HG03139 (cell line): Measurements from ENCODE around the gene ARMC9.
A peak's percentile ranks its signal among the peaks of the same experiment; 100 is the strongest.
"Not testable (repeated sequence)": the region's sequence is repeated elsewhere in the genome, so short reads cannot be mapped to it uniquely, and the experiment has no call there.

Experiments
- ATAC-seq: cut with Tn5 transposase; IDR thresholded peaks from one replicate; pipeline ENCODE4 v1.9.1; 2021; ENCODE audit not compliant: unreplicated experiment

Gene ARMC9

GRCh38 chr2:231181860-231182512 is 16.4 kb upstream of the ARMC9 start:
- peak; percentile 41 for ATAC-seq

- ATAC-seq, result no peak
Observed at GRCh38 chr2:231182513-231182899, 15.9 kb upstream of the ARMC9 start.

GRCh38 chr2:231183851-231184250 is 14.6 kb upstream of the ARMC9 start:
- no peak for ATAC-seq

GRCh38 chr2:231184319-231184718 is 14.1 kb upstream of the ARMC9 start:
- ATAC-seq, result no peak

- no peak for ATAC-seq
Observed at GRCh38 chr2:231185050-231185725, 13.2 kb upstream of the ARMC9 start.

- ATAC-seq, result no peak
Observed at GRCh38 chr2:231185886-231186285, 12.5 kb upstream of the ARMC9 start.

GRCh38 chr2:231186325-231186724 is 12.1 kb upstream of the ARMC9 start:
- ATAC-seq, result no peak

- ATAC-seq, result no peak
Observed at GRCh38 chr2:231187736-231188505, 10.5 kb upstream of the ARMC9 start.

- no peak for ATAC-seq
Observed at GRCh38 chr2:231188506-231189170, 9.8 kb upstream of the ARMC9 start.

- ATAC-seq, result no peak
Observed at GRCh38 chr2:231189171-231189530, 9.3 kb upstream of the ARMC9 start.

- ATAC-seq, result no peak
Observed at GRCh38 chr2:231189571-231190495, 8.6 kb upstream of the ARMC9 start.

GRCh38 chr2:231190531-231191197 is 7.8 kb upstream of the ARMC9 start:
- no peak for ATAC-seq

- ATAC-seq, result no peak
Observed at GRCh38 chr2:231191896-231192872, 6.2 kb upstream of the ARMC9 start.

- no peak for ATAC-seq
Observed at GRCh38 chr2:231193216-231193615, 5.2 kb upstream of the ARMC9 start.

- no peak for ATAC-seq
Observed at GRCh38 chr2:231196592-231196991, 1.8 kb upstream of the ARMC9 start.

GRCh38 chr2:231197196-231197595 is 1.2 kb upstream of the ARMC9 start:
- ATAC-seq, result not testable (repeated sequence)

GRCh38 chr2:231197706-231198290 is 633 bp upstream of the ARMC9 start:
- ATAC-seq, result no peak

- ATAC-seq, result no peak
Observed at GRCh38 chr2:231199219-231199618, 788 bp downstream of the ARMC9 start.
